Heart right ventricle (tissue), 16 donors: ENCODE results near the gene BTG2. TPM values are rescaled to one million over a fixed set of nuclear protein-coding genes. Genes with fewer than 3 reads are reported as not detected.
"Not testable (repeated sequence)": the region's sequence is repeated elsewhere in the genome, so short reads cannot be mapped to it uniquely, and the experiment has no call there.

Experiments
- ATAC-seq, 8 donors: fragments of 200-7000 bp; cut with Tn5 transposase; one replicate each; pipeline ENCODE4 v1.9.1; 2020; ENCODE audit warnings: mild to moderate bottlenecking in 8 of 8, moderate library complexity in 8 of 8, moderate number of reproducible peaks in 1 of 8
- DNase-seq, 2 donors: peaks; one replicate each; pipeline ENCODE4 v3.0.0-alpha.2; 2020
- H3K27ac ChIP-seq, 10 donors: fragments of 200-600 bp; sonication (generic) in 2 of 10; one replicate each; pipeline versions ENCODE4 v1.5.0 to v1.8.0; 2020 to 2022; ENCODE audit warnings: mild to moderate bottlenecking in 3 of 10
- H3K27me3 ChIP-seq, 7 donors: fragments of 200-600 bp; one replicate each; pipeline ENCODE4 v1.8.0; 2021 to 2022; ENCODE audit warnings: mild to moderate bottlenecking in 2 of 7
- H3K36me3 ChIP-seq, 9 donors: fragments of 200-600 bp; sonication (generic) in 1 of 9; one replicate each; pipeline versions ENCODE4 v1.5.0 to v1.8.0; 2020 to 2022; ENCODE audit warnings: mild to moderate bottlenecking in 2 of 9
- H3K4me1 ChIP-seq, 9 donors: fragments of 200-600 bp; sonication (generic) in 1 of 9; one replicate each; pipeline versions ENCODE4 v1.5.0 to v1.8.0; 2020 to 2022; ENCODE audit warnings: mild to moderate bottlenecking in 4 of 9
- H3K4me3 ChIP-seq, 10 donors: fragments of 200-600 bp; sonication (generic) in 2 of 10; one replicate each; pipeline versions ENCODE4 v1.5.0 to v1.8.0; 2020 to 2022; ENCODE audit warnings: mild to moderate bottlenecking in 7 of 10, moderate library complexity in 2 of 10
- H3K9me3 ChIP-seq, 11 donors: fragments of 200-600 bp in 10 of 11; sonication (generic) in 2 of 11; one replicate each; pipeline versions ENCODE4 v1.5.0 to v1.8.0; 2013 to 2022; ENCODE audit warnings: mild to moderate bottlenecking in 2 of 11, control low read depth in 1 of 11, moderate library complexity in 1 of 11
- CTCF ChIP-seq, 9 donors: fragments of 200-600 bp; sonication (generic) in 2 of 9; IDR thresholded peaks; one replicate each; pipeline versions ENCODE4 v1.5.0 to v1.8.0; 2021 to 2022; ENCODE audit warnings: antibody characterized with exemption in 9 of 9, mild to moderate bottlenecking in 5 of 9, moderate library complexity in 1 of 9
- WGBS, 2 donors: extraction: QIAGEN DNeasy Blood & Tissue Kit; methylation state at CpG; one replicate each; pipeline ENCODE4 v1.1.7; 2013; ENCODE audit warnings: inconsistent platforms in 1 of 2; 5-methylcytosine and 5-hydroxymethylcytosine counted together
- intact Hi-C, 10 donors: fragments of 100-400 bp; cut with DNase I; formaldehyde crosslinking; loops; one replicate each; pipeline versions ENCODE4 v1.11.1 to v1.14.2; 2022
- long read RNA-seq, 3 donors: library from polyadenylated mRNA; unstranded; transcript quantifications; one replicate each; pipeline ENCODE4 v2.0.0, GENCODE V29; 2020 to 2021
- polyA plus RNA-seq, 2 donors: library from polyadenylated mRNA; stranded (reverse); fragments of 200-250 nt; gene quantifications; one replicate each; pipeline ENCODE4 v1.2.3, GENCODE V29; 2013
- total RNA-seq, 10 donors: library from RNA; stranded (reverse); fragmentation: NEBNext Ultra II Directional in 3 of 10; extraction: Animal tissue kit (Norgen Biotek cat#: 25700) in 3 of 10; gene quantifications; one replicate each; pipeline versions ENCODE4 v1.2.1 to v1.2.4, GENCODE V29; 2021 to 2023
- donor health status: Arrhythmogenic right ventricular cardiomyopathy.
- donor health status: ischemic (EF 13 %, LVEDD 7.1; RV severe dilation, severe dysfunction).
- donor health status: healthy with polysubstance abuse.
- donor health status: DM: no; HTN: yes; CAD: no.
- donor health status: DM: no; HTN: no; CAD: no.
- donor health status: ischemic (EF 25% LVEDD 6.9; RV normal size, moderate dysfunction).
- donor health status: ischemic (EF 25% LVEDD 5.7; RV mildly dilated, moderate dysfunction).
- donor health status: healthy.
- donor health status: DM: yes; HTN: yes; CAD: no.
- donor health status: Ischemic cardiomyopathy.
- donor health status: ischemic (EF 35%, LVEDD 5.7; RV mildly dilated, moderate dysfunction).
- donor health status: nonischemic (EF 11% LVEDD 7.7; RV severe dilation, severe dysfunction).
- donor health status: DM: yes; HTN: yes; CAD: no.
- donor health status: PGD.
- donor health status: ischemic (EF 29% LVEDD 5.4; RV normal size, mild dysfunction).
- donor health status: nonischemic (EF 23%, LVEDD 6.1; RV moderate dilation, normal function).

BTG2 gene, protein sequence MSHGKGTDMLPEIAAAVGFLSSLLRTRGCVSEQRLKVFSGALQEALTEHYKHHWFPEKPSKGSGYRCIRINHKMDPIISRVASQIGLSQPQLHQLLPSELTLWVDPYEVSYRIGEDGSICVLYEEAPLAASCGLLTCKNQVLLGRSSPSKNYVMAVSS
- total RNA-seq (100 to 1,000 TPM in 3 of 10 donors, 10 to 100 TPM in 7; 26.4 to 349 (median 58.9) TPM), polyA plus RNA-seq (10 to 100 TPM; 28.3 to 49.6 TPM)
- long read RNA-seq, donor 1, transcript BTG2-201 (2 exons, 2,712 nt) = major isoform, 19 of 29 reads
- long read RNA-seq, donor 1, partial matches to known transcripts = 10 of 29 reads
- long read RNA-seq, donor 1, other reads (novel, unspliced or antisense) = 0 of 29 reads
- long read RNA-seq, donor 2, transcript BTG2-201 (2 exons, 2,712 nt) = major isoform, 22 of 30 reads
- long read RNA-seq, donor 2, partial matches to known transcripts = 8 of 30 reads
- long read RNA-seq, donor 2, other reads (novel, unspliced or antisense) = 0 of 30 reads
- long read RNA-seq, donor 3, transcript BTG2-201 (2 exons, 2,712 nt) = major isoform, 188 of 270 reads
- long read RNA-seq, donor 3, partial matches to known transcripts = 0 of 270 reads
- long read RNA-seq, donor 3, other reads (novel, unspliced or antisense) = 82 of 270 reads

- peaks cover 0 to 34% (median 27%) of the 10 kb centered on the region in 9 donors for H3K36me3 ChIP-seq
- H3K27ac ChIP-seq = peak within 1 kb of the TSS; percentile 91 to 100 (median 99)
- 3% methylated on average over 78 to 79 of the region's 79 CpGs for WGBS, 2 donors
- intact Hi-C loops = loop anchor here in 4 of 10 donors (1.0 to 5.0 kb wide), 3 partner anchors 27 to 33 kb away; no protein-coding TSS in a partner anchor
- H3K27me3 ChIP-seq = no peaks in the 10 kb centered on the region
- peak; percentile 94 for DNase-seq
- TF ChIP-seq CTCF (IDR thresholded peaks at IDR 0.05) = no peak
- peak within 1 kb of the TSS; percentile 73 to 100 (median 96) for H3K4me3 ChIP-seq
- H3K4me1 ChIP-seq = peaks cover 9 to 57% (median 43%) of the 10 kb centered on the region in 9 donors
- no peaks in the 10 kb centered on the region for H3K9me3 ChIP-seq
- ATAC-seq = peak; percentile 88 to 95 (median 94)
Observed at GRCh38 chr1:203304919-203305808, at the start of gene BTG2. BTG2 (plus strand) TSS chr1:203305519; CDS start chr1:203305607, 88 bp downstream.

- intact Hi-C loops, DNase-seq, H3K4me3 ChIP-seq, H3K36me3 ChIP-seq, H3K27ac ChIP-seq, ATAC-seq, H3K4me1 ChIP-seq: not testable (repeated sequence)
- 88 to 91% methylated on average over 9 of the region's 9 CpGs for WGBS, 2 donors
- Histone ChIP-seq H3K27me3 (peaks cover 0 to 51% (median 9%) of the 10 kb centered on the region in 7 donors), H3K9me3 (peaks cover 0 to 14% (median 0%) of the 10 kb centered on the region in 11 donors)
Observed at GRCh38 chr1:203256636-203257035, 48.7 kb upstream of the BTG2 start.

GRCh38 chr1:203263496-203263895 is 41.8 kb upstream of the BTG2 start:
- no peak overlapping the region for H3K4me3 ChIP-seq
- H3K4me1 ChIP-seq = peaks cover 0 to 5% (median 4%) of the 10 kb centered on the region in 9 donors
- 71 to 75% methylated on average over 10 of the region's 10 CpGs for WGBS, 2 donors
- no peaks in the 10 kb centered on the region for H3K36me3 ChIP-seq
- intact Hi-C loops = loop anchor here in 1 of 10 donors (10.0 kb wide), 1 partner anchor 221 kb away; no protein-coding TSS in a partner anchor
- no peak for TF ChIP-seq CTCF (IDR thresholded peaks at IDR 0.05)
- ATAC-seq (peak in 2 of 8 donors; percentile 25 to 40), DNase-seq (no peak)
- H3K9me3 ChIP-seq = no peaks in the 10 kb centered on the region
- no peak overlapping the region for H3K27ac ChIP-seq
- H3K27me3 ChIP-seq = no peaks in the 10 kb centered on the region

DNA sequence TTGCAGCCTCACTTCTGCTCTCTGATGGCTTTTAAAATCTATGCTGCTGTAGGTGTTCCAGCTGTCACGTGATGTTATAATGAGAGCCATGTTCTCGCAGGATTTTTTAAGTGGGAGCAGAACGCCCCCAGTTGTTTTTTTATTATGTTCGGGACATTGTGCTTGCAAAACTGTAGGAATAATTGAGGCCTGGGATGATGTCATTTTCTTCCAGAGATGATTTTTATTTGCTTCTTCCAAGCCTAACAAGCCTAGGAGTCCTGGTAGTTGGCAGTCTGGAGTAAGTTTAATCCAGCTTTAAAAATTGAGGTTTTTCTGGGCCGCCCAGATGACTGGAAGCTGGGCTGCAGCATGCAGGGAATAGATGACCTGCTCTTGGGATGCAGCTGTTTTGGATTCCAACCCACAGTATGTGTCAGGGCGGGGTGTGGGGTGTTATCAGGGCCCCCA is 41.2 kb upstream of the BTG2 start:
- Histone ChIP-seq H3K9me3 (no peaks in the 10 kb centered on the region), H3K4me3 (no peak overlapping the region), H3K27me3 (no peaks in the 10 kb centered on the region), H3K27ac (no peak overlapping the region), H3K36me3 (no peaks in the 10 kb centered on the region), H3K4me1 (peaks cover 3 to 9% (median 5%) of the 10 kb centered on the region in 9 donors)
- ATAC-seq (peak in 1 of 8 donors; percentile 27), DNase-seq (no peak)
- 76 to 79% methylated on average over 6 of the region's 6 CpGs for WGBS, 2 donors
- intact Hi-C loops = loop anchor here in 1 of 10 donors (10.0 kb wide), 1 partner anchor 221 kb away; no protein-coding TSS in a partner anchor
- no peak for TF ChIP-seq CTCF (IDR thresholded peaks at IDR 0.05)
